DND-41 (cell line): ENCODE measurements around the gene LRRC3B.

ENCODE experiments used
- CTCF ChIP-seq: IDR thresholded peaks from 2 replicates; pipeline ENCODE4 v1.5.1; 2012; ENCODE audit warnings: borderline replicate concordance, low read length, moderate library complexity, mild to moderate bottlenecking; ENCODE audit not compliant: poor library complexity, severe bottlenecking; ENCODE audit errors: extremely low read depth
- EZH2 ChIP-seq: IDR thresholded peaks from 3 replicates; pipeline ENCODE4 v1.6.1; 2012; ENCODE audit warnings: borderline replicate concordance, low read depth, mild to moderate bottlenecking, moderate library complexity, low read length, inconsistent platforms; ENCODE audit not compliant: severe bottlenecking

DNA sequence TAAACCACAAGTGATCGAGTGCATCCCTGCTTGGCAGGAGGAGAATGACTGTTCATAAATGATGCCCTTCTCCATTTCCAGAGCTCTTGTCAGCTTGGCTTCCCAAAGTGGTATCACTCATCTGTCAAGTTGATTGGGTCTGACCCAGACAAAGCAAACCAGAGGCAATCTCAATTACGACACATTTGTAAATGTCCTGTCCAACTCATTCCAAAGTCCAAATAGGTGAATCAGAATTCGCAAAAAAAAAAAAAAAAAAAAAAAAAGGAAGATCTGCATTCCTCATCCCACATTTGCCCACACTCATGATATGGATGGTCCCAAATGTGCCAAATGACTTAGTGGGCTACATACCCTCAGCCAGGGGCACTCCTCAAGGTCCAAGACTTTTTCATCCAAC lies 91.9 kb downstream of the LRRC3B start:
- no peak for TF ChIP-seq CTCF
- no peak for TF ChIP-seq EZH2
